WERI-Rb-1 (cell line): Measurements from ENCODE around the gene GALNT12.
A peak's percentile ranks its signal among the peaks of the same experiment; 100 is the strongest.

Experiments used
- DNase-seq: peaks from one replicate; pipeline ENCODE4 v3.0.0-alpha.2; 2020
- H3K27ac ChIP-seq: fragments of 250-450 bp; sonication (Bioruptor Pico); 2 replicates; pipeline ENCODE4 v1.5.1; 2020; ENCODE audit warnings: mild to moderate bottlenecking, moderate library complexity
- H3K27me3 ChIP-seq: fragments of 250-450 bp; sonication (Bioruptor Pico); 2 replicates; pipeline ENCODE4 v1.5.1; 2021; ENCODE audit warnings: mild to moderate bottlenecking, low read depth, moderate library complexity; ENCODE audit not compliant: insufficient read depth, severe bottlenecking
- H3K36me3 ChIP-seq: fragments of 250-450 bp; sonication (Bioruptor Pico); 2 replicates; pipeline ENCODE4 v1.5.1; 2020; ENCODE audit warnings: mild to moderate bottlenecking, moderate library complexity
- H3K4me3 ChIP-seq: 2 replicates; pipeline ENCODE4 v1.5.1; 2011; ENCODE audit warnings: low read depth, mild to moderate bottlenecking, control low read depth, low read length
- H3K9me3 ChIP-seq: fragments of 250-450 bp; sonication (Bioruptor Pico); 2 replicates; pipeline ENCODE4 v1.5.1; 2021; ENCODE audit warnings: mild to moderate bottlenecking, moderate library complexity; ENCODE audit not compliant: severe bottlenecking
- CTCF ChIP-seq: IDR thresholded peaks from 2 replicates; pipeline ENCODE4 v1.5.1; 2011; ENCODE audit warnings: low read depth, mild to moderate bottlenecking, control low read depth, inconsistent platforms, low read length

The GALNT12 gene

GRCh38 chr9:98808411-98808815 lies 943 bp downstream of the GALNT12 start:
- Histone ChIP-seq H3K27ac (peak overlapping the region; percentile 68), H3K36me3 (no peaks in the 10 kb centered on the region; the same call in 1 of the 2 replicates), H3K27me3 (no peaks in the 10 kb centered on the region), H3K4me3 (peak overlapping the region; percentile 79), H3K9me3 (peaks cover 2% of the 10 kb centered on the region)
- no peak; the same call in 1 of the 2 replicates for TF ChIP-seq CTCF
- DNase-seq, result peak; percentile 62

- H3K27me3 ChIP-seq, result no peaks in the 10 kb centered on the region
- TF ChIP-seq CTCF, result no peak
- H3K9me3 ChIP-seq, result peaks cover 2% of the 10 kb centered on the region
- H3K4me3 ChIP-seq, result peak overlapping the region; percentile 79
- DNase-seq, result no peak
- peak overlapping the region; percentile 68 for H3K27ac ChIP-seq
- no peaks in the 10 kb centered on the region; the same call in 1 of the 2 replicates for H3K36me3 ChIP-seq
These were observed 1.4 kb downstream of the GALNT12 start for GRCh38 chr9:98808875-98809274.

GRCh38 chr9:98809311-98810101 lies 2.0 kb downstream of the GALNT12 start:
- peak overlapping the region; percentile 79 for H3K4me3 ChIP-seq
- peak; percentile 90 for DNase-seq

GRCh38 chr9:98810102-98810842 lies 2.8 kb downstream of the GALNT12 start:
- no peak for TF ChIP-seq CTCF
- no peak for DNase-seq
- no peak overlapping the region for H3K4me3 ChIP-seq
- peaks cover 3% of the 10 kb centered on the region; the same call in 1 of the 2 replicates for H3K36me3 ChIP-seq
- H3K27me3 ChIP-seq, result no peaks in the 10 kb centered on the region
- H3K9me3 ChIP-seq, result peaks cover 2% of the 10 kb centered on the region
- peak overlapping the region; percentile 57 for H3K27ac ChIP-seq

More at GRCh38 chr9:98809311-98810101, 2.0 kb downstream of the GALNT12 start:
- peaks cover 2% of the 10 kb centered on the region for H3K9me3 ChIP-seq
- H3K27me3 ChIP-seq, result no peaks in the 10 kb centered on the region
- H3K27ac ChIP-seq, result peak overlapping the region; percentile 68
- H3K36me3 ChIP-seq, result peaks cover 3% of the 10 kb centered on the region; the same call in 1 of the 2 replicates
- TF ChIP-seq CTCF, result no peak

- no peak for DNase-seq
- no peak overlapping the region for H3K27ac ChIP-seq
- peaks cover 2% of the 10 kb centered on the region for H3K9me3 ChIP-seq
- no peaks in the 10 kb centered on the region for H3K27me3 ChIP-seq
- peaks cover 3% of the 10 kb centered on the region; the same call in 1 of the 2 replicates for H3K36me3 ChIP-seq
- no peak for TF ChIP-seq CTCF
- no peak overlapping the region for H3K4me3 ChIP-seq
These were observed 3.7 kb downstream of the GALNT12 start for GRCh38 chr9:98811051-98811650.
